Measurements from ENCODE around the gene MAPK8IP1. TPM values are rescaled to one million over a fixed set of nuclear protein-coding genes. Genes with fewer than 3 reads are reported as not detected.

MAPK8IP1 gene
- total RNA-seq, 1 donor from 2014 or later, result 38.7 TPM

DNA sequence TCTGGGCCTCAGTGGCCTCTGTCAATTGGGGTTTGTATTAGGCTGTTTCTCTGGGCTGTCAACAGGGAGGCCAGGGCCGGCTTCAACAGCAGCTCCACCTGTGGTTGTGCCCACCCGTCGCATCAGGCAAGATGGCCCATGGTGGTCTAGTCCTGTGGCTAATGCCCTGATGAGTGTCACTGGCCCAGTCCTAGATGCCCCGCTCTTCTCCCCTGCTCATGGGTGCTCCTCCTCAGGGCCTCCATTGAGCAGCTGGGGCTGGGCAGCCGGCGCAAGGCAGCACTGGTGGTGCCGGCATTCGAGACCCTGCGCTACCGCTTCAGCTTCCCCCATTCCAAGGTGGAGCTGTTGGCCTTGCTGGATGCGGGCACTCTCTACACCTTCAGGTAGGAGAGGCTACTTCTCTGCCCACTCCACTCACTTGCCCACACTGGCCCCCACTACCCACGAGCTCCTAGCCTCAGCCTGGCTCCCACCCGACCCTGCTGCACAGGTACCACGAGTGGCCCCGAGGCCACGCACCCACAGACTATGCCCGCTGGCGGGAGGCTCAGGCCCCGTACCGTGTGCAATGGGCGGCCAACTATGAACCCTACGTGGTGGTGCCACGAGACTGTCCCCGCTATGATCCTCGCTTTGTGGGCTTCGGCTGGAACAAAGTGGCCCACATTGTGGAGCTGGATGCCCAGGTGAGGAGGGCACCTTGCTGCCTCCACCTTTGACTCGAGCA is 42.4 kb downstream of the MAPK8IP1 start:
- peaks cover 6% of the 10 kb centered on the region for H3K4me1 Mint-ChIP-seq
- no peak for DNase-seq (ENCODE audit: low read depth, low spot score)
- H3K27ac Mint-ChIP-seq (ENCODE audit: unreplicated experiment), result no peak overlapping the region
- TF ChIP-seq CTCF (conservative IDR thresholded peaks at IDR 0.05), result no peak
- H3K9me3 Mint-ChIP-seq, result no peaks in the 10 kb centered on the region
- peaks cover 37% of the 10 kb centered on the region for H3K27me3 Mint-ChIP-seq (ENCODE audit: low read depth)
- peak overlapping the region; percentile 42 for H3K4me3 Mint-ChIP-seq
- H3K36me3 Mint-ChIP-seq (ENCODE audit: low read depth), result no peaks in the 10 kb centered on the region

DNA sequence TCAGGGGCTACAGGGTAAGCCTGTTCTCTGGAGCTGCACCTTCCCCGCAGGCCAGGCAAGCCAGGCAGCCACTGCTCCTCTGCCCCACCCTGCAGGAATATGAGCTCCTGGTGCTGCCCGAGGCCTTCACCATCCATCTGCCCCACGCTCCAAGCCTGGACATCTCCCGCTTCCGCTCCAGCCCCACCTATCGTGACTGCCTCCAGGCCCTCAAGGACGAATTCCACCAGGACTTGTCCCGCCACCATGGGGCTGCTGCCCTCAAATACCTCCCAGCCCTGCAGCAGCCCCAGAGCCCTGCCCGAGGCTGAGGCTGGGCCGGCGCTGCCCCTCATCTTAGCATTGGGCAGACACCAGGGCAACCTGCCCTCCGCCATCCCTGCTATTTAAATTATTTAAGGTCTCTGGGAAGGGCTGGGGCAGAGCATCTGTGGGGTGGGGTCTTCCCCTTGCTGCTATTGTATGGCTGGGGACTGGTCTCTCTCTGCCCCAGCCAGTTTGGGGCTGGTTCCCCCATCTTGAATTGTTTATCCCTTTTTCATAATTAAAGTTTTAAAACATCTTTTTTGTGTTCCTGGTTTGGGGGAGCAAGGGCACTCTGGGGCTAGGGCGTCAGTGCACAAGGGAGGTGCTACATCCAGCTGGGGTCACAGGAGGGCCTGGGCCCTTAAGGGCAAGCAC is 43.2 kb downstream of the MAPK8IP1 start:
- Mint-ChIP-seq H3K9me3 (no peaks in the 10 kb centered on the region), H3K27me3 (ENCODE audit: low read depth) (peaks cover 31% of the 10 kb centered on the region), H3K4me3 (no peak overlapping the region), H3K27ac (ENCODE audit: unreplicated experiment) (no peak overlapping the region), H3K4me1 (peaks cover 6% of the 10 kb centered on the region), H3K36me3 (ENCODE audit: low read depth) (no peaks in the 10 kb centered on the region)
- TF ChIP-seq CTCF (conservative IDR thresholded peaks at IDR 0.05), result no peak
- DNase-seq (ENCODE audit: low read depth, low spot score), result no peak

DNA sequence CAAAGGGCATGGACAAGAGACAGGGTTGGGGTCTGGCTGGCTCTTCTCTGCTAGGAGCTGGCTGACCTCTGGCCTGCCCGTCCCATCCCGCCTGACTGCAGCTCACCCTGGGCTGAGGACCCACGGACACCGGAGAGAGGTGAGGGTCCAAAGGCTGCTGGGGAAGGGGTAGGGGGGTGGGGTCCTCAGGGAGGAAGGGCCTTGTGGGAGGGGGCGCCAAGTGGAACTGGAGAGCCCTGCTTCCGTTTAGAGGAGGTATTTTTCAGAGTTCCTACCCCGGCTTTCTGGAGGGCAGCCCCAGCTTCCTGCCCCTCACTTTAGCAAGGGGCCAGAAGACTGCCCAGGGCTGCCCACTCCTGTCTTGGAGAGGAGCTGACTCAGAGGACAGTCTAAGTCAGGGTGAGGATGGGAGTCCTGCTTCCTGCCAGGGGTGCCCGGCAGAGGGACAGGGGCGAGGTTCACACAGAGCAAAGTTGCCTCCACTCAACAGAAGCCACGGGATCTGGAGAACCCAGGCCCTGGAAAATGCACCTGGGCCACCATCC is 44.1 kb downstream of the MAPK8IP1 start:
- Mint-ChIP-seq H3K27me3 (ENCODE audit: low read depth) (peaks cover 23% of the 10 kb centered on the region), H3K27ac (ENCODE audit: unreplicated experiment) (no peak overlapping the region), H3K9me3 (no peaks in the 10 kb centered on the region), H3K4me1 (no peaks in the 10 kb centered on the region), H3K4me3 (no peak overlapping the region), H3K36me3 (ENCODE audit: low read depth) (no peaks in the 10 kb centered on the region)
- TF ChIP-seq CTCF (conservative IDR thresholded peaks at IDR 0.05), result no peak
- no peak for DNase-seq (ENCODE audit: low read depth, low spot score)

DNA sequence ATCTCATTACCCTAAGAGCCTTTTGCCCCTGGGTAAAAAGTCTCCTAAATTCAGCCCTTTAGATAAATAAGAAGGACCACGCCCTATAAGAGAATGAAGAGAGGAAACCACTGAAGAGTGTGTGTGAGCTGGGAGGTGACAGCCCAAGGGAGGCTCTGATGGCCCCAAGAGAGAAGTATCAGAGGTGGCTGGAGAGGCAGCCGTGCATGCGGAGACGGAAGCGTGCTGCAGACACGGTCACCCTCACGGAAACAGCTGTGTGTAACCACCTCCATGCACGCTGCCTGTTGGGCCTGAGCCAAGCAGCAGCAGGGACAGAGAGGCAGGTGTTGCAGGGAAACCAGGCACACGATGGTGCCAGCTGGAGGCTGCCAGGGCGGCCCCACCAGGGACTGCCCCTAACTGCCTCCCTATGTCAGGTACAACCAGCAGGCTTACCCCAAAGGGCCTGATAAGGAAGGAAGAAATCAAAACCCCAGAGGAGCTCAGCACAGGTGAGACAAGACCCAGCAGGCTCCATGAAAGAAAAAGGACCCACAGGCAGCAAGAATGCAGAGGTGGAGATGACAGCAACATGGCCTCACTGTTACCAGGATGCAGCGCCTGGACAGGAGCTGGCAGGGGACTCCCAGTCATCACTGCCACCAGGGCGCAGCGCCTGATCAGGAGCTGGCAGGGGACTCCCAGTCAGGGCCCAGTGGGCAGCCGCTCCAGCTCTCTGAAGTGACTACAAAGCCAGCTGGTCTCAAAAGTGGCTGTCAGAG is 44.8 kb downstream of the MAPK8IP1 start:
- Mint-ChIP-seq H3K27ac (ENCODE audit: unreplicated experiment) (no peak overlapping the region), H3K4me1 (no peaks in the 10 kb centered on the region), H3K27me3 (ENCODE audit: low read depth) (peaks cover 16% of the 10 kb centered on the region), H3K36me3 (ENCODE audit: low read depth) (no peaks in the 10 kb centered on the region), H3K4me3 (no peak overlapping the region), H3K9me3 (no peaks in the 10 kb centered on the region)
- DNase-seq (ENCODE audit: low read depth, low spot score), result no peak
- no peak for TF ChIP-seq CTCF (conservative IDR thresholded peaks at IDR 0.05)

GRCh38 chr11:45930951-45931570 is 45.6 kb downstream of the MAPK8IP1 start:
- no peak overlapping the region for H3K27ac Mint-ChIP-seq (ENCODE audit: unreplicated experiment)
- no peak for TF ChIP-seq CTCF (conservative IDR thresholded peaks at IDR 0.05)
- DNase-seq (ENCODE audit: low read depth, low spot score), result no peak
- H3K4me1 Mint-ChIP-seq, result no peaks in the 10 kb centered on the region
- no peak overlapping the region for H3K4me3 Mint-ChIP-seq
- H3K36me3 Mint-ChIP-seq (ENCODE audit: low read depth), result no peaks in the 10 kb centered on the region
- H3K9me3 Mint-ChIP-seq, result no peaks in the 10 kb centered on the region
- H3K27me3 Mint-ChIP-seq (ENCODE audit: low read depth), result peaks cover 8% of the 10 kb centered on the region
